ENCODE results near the gene GNB1.

DNA sequence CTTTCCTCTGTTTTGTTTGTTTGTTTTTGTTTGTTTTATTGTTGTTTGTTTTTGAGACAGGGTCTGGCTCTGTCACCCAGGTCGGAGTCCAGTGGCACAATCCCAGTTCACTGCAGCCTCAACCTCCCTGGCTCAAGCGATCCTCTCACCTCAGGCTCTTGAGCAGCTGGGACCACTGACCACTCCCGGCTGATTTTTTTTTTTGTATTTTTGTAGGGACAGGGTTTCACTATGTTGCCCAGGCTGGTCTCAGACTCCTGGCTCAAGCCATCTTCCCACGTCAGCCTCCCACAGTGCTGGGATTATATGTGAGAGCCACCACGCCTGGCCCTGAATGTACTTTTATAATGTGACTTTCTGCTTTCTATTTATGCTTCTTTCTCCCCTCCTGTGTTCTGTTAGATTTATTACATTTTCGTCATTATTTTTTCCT lies 19.2 kb upstream of the GNB1 start:
- TF ChIP-seq, protein P1, sequence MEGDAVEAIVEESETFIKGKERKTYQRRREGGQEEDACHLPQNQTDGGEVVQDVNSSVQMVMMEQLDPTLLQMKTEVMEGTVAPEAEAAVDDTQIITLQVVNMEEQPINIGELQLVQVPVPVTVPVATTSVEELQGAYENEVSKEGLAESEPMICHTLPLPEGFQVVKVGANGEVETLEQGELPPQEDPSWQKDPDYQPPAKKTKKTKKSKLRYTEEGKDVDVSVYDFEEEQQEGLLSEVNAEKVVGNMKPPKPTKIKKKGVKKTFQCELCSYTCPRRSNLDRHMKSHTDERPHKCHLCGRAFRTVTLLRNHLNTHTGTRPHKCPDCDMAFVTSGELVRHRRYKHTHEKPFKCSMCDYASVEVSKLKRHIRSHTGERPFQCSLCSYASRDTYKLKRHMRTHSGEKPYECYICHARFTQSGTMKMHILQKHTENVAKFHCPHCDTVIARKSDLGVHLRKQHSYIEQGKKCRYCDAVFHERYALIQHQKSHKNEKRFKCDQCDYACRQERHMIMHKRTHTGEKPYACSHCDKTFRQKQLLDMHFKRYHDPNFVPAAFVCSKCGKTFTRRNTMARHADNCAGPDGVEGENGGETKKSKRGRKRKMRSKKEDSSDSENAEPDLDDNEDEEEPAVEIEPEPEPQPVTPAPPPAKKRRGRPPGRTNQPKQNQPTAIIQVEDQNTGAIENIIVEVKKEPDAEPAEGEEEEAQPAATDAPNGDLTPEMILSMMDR (IDR thresholded peaks at IDR 0.05): no peak
- TF ChIP-seq POLR2A (IDR thresholded peaks at IDR 0.05) (no peak), EP300 (IDR thresholded peaks at IDR 0.05) (no peak)

All from upper lobe of left lung (tissue), 4 donors.